AG09309 (cell line): ENCODE measurements around the gene KCNIP1.
"Not testable (repeated sequence)": the region's sequence is repeated elsewhere in the genome, so short reads cannot be mapped to it uniquely, and the experiment has no call there.

ENCODE experiments used
- DNase-seq: peaks from one replicate; pipeline ENCODE4 v3.0.0-alpha.2; 2010; ENCODE audit warnings: low read depth
- H3K4me3 ChIP-seq: 2 replicates; pipeline ENCODE4 v1.5.1; 2011; ENCODE audit warnings: mild to moderate bottlenecking, low read depth, low read length, moderate library complexity; ENCODE audit not compliant: control insufficient read depth
- CTCF ChIP-seq: IDR thresholded peaks from 2 replicates; pipeline ENCODE4 v1.5.1; 2011; ENCODE audit warnings: mild to moderate bottlenecking, low read depth, low read length, inconsistent platforms; ENCODE audit not compliant: insufficient read depth, control insufficient read depth; ENCODE audit errors: missing control alignments

KCNIP1 gene

GRCh38 chr5:170758481-170758880, 254.7 kb downstream of the KCNIP1 start:
- H3K4me3 ChIP-seq: no peak overlapping the region
- no peak for DNase-seq
- TF ChIP-seq CTCF: no peak

DNA sequence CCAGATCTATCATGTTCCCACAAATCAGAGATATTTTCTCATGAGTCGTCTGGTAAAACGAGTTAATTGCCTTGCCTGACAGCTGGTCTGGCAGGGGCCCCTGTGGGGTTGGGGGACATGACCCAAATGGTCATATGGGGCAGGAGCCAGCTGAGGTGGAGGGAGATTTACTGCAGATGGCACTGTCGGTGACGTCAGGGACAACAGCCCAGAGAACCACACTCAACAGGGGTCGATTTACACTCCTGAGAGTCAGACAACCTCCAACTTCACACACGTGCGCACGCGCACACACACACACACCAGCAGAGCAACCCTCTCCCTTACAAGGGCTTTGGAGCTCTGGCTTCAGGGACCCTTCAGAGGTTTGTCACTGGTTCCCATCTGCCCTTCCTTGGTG, 256.3 kb downstream of the KCNIP1 start:
- TF ChIP-seq CTCF: no peak
- no peak for DNase-seq
- H3K4me3 ChIP-seq: no peak overlapping the region

DNA sequence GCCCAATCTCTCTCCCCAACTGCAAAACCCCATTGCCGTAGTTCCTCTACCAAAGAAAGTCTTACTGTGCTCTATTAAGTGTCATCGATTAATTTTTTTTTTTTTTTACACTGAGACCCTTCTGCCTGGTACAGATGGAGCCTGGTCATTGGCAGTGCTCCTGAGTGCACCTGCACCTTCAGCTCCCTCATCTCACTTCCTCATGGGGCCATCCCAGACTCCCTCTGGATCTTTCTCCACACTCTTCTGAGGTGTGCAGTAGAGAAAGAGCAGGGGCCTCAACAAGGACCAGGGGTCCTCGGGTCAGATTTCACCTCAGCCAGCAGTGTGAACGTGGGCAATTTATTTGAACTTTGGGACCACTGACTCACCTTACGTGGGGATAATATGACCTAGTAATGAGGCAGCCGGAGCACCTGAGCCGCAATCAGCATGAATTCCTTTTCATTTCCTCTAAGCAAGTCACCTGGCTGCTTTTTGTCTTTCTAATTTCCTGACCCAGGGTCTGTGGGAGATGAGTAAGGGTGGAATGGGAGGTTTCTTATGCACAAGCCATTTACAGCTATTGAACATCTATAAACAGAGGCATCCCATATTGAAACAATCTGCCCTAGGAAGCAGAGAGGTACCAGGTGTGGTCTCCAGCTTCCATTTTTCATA, 257.4 kb downstream of the KCNIP1 start:
- no peak overlapping the region for H3K4me3 ChIP-seq
- no peak for DNase-seq

GRCh38 chr5:170761708-170762066, 257.9 kb downstream of the KCNIP1 start:
- H3K4me3 ChIP-seq: no peak overlapping the region
- TF ChIP-seq CTCF: no peak

More for the DNA sequence above, 257.4 kb downstream of the KCNIP1 start:
- TF ChIP-seq CTCF: no peak

DNA sequence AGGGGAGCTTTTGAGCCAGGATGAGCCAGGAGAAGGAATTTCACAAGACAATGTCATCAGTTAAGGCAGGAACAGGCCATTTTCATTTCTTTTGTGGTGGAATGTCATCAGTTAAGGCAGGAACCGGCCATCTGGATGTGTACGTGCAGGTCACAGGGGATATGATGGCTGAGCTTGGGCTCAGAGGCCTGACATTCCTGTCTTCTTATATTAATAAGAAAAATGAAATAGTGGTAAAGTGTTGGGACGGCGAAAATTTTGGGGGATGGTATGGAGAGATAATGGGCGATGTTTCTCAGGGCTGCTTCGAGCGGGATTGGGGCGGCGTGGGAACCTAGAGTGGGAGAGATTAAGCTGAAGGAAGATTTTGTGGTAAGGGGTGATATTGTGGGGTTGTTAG, 258.5 kb downstream of the KCNIP1 start:
- not testable (repeated sequence) for DNase-seq, H3K4me3 ChIP-seq

More at GRCh38 chr5:170761708-170762066, 257.9 kb downstream of the KCNIP1 start:
- DNase-seq: no peak

GRCh38 chr5:170765868-170766267, 262.0 kb downstream of the KCNIP1 start:
- H3K4me3 ChIP-seq, DNase-seq: not testable (repeated sequence)

- TF ChIP-seq CTCF: no peak
Measured at GRCh38 chr5:170769246-170769645, 265.4 kb downstream of the KCNIP1 start.

GRCh38 chr5:170769898-170770416, 266.1 kb downstream of the KCNIP1 start:
- DNase-seq: no peak
- TF ChIP-seq CTCF: no peak
- H3K4me3 ChIP-seq: no peak overlapping the region

More at GRCh38 chr5:170769246-170769645, 265.4 kb downstream of the KCNIP1 start:
- no peak for DNase-seq
- no peak overlapping the region for H3K4me3 ChIP-seq
